RWPE2 (cell line): ENCODE data around the gene SYNPR.

ENCODE experiments used
- ATAC-seq: fragments of 200-7000 bp; cut with Tn5 transposase; 3 replicates; pipeline ENCODE4 v1.9.1; 2021; ENCODE audit warnings: low read depth
- DNase-seq: peaks from one replicate; pipeline ENCODE4 v3.0.0-alpha.2; 2020; ENCODE audit warnings: low spot score
- H3K27ac ChIP-seq: fragments of 450-650 bp; 2 replicates; pipeline ENCODE4 v1.5.1; 2017; ENCODE audit warnings: mild to moderate bottlenecking; ENCODE audit not compliant: poor library complexity, severe bottlenecking
- H3K27me3 ChIP-seq: fragments of 250-450 bp; sonication (Bioruptor Pico); 2 replicates; pipeline ENCODE4 v1.5.1; 2021; ENCODE audit warnings: mild to moderate bottlenecking, moderate library complexity; ENCODE audit not compliant: insufficient read depth, poor library complexity, severe bottlenecking
- H3K36me3 ChIP-seq: fragments of 250-450 bp; sonication (Bioruptor Pico); 2 replicates; pipeline ENCODE4 v1.5.1; 2020; ENCODE audit warnings: low read depth, mild to moderate bottlenecking, moderate library complexity
- H3K4me1 ChIP-seq: fragments of 250-450 bp; sonication (Bioruptor Pico); 2 replicates; pipeline ENCODE4 v1.5.1; 2021; ENCODE audit warnings: mild to moderate bottlenecking, moderate library complexity; ENCODE audit not compliant: insufficient read depth, poor library complexity, severe bottlenecking
- H3K4me3 ChIP-seq: fragments of 250-450 bp; sonication (Bioruptor Pico); 2 replicates; pipeline ENCODE4 v1.5.1; 2021; ENCODE audit warnings: mild to moderate bottlenecking, moderate library complexity; ENCODE audit not compliant: severe bottlenecking
- H3K9me3 ChIP-seq: fragments of 250-450 bp; sonication (Bioruptor Pico); 2 replicates; pipeline ENCODE4 v1.5.1; 2021; ENCODE audit warnings: mild to moderate bottlenecking, moderate library complexity; ENCODE audit not compliant: severe bottlenecking
- CTCF ChIP-seq: fragments of 450-650 bp; IDR thresholded peaks from one replicate; pipeline ENCODE4 v1.5.1; 2017; ENCODE audit warnings: mild to moderate bottlenecking, moderate library complexity; ENCODE audit not compliant: poor library complexity, severe bottlenecking

Gene SYNPR

GRCh38 chr3:63240381-63240902 lies 37.7 kb upstream of the SYNPR start:
- H3K36me3 ChIP-seq: no peaks in the 10 kb centered on the region
- no peaks in the 10 kb centered on the region for H3K9me3 ChIP-seq
- no peak overlapping the region for H3K4me3 ChIP-seq
- ATAC-seq: no peak
- no peaks in the 10 kb centered on the region for H3K4me1 ChIP-seq
- H3K27me3 ChIP-seq: no peaks in the 10 kb centered on the region
- no peak for TF ChIP-seq CTCF
- no peak overlapping the region for H3K27ac ChIP-seq
- DNase-seq: no peak

GRCh38 chr3:63242124-63242523 lies 36.0 kb upstream of the SYNPR start:
- Histone ChIP-seq H3K27me3 (no peaks in the 10 kb centered on the region), H3K4me3 (no peak overlapping the region), H3K9me3 (no peaks in the 10 kb centered on the region), H3K27ac (no peak overlapping the region), H3K36me3 (no peaks in the 10 kb centered on the region), H3K4me1 (no peaks in the 10 kb centered on the region)
- no peak for TF ChIP-seq CTCF
- DNase-seq (no peak), ATAC-seq (no peak)

- no peak for TF ChIP-seq CTCF
Observed at GRCh38 chr3:63244486-63244885, 33.6 kb upstream of the SYNPR start.

GRCh38 chr3:63245726-63246241 lies 32.3 kb upstream of the SYNPR start:
- Histone ChIP-seq H3K27me3 (peaks cover 3% of the 10 kb centered on the region), H3K4me1 (no peaks in the 10 kb centered on the region), H3K9me3 (no peaks in the 10 kb centered on the region), H3K36me3 (no peaks in the 10 kb centered on the region), H3K27ac (no peak overlapping the region), H3K4me3 (no peak overlapping the region)
- peak; percentile 18 for TF ChIP-seq CTCF
- no peak for ATAC-seq
- no peak for DNase-seq

More at GRCh38 chr3:63244486-63244885, 33.6 kb upstream of the SYNPR start:
- no peak for DNase-seq
- Histone ChIP-seq H3K27ac (no peak overlapping the region), H3K36me3 (no peaks in the 10 kb centered on the region), H3K27me3 (peaks cover 3% of the 10 kb centered on the region), H3K9me3 (no peaks in the 10 kb centered on the region), H3K4me3 (no peak overlapping the region), H3K4me1 (no peaks in the 10 kb centered on the region)
- ATAC-seq: no peak

- Histone ChIP-seq H3K27me3 (peaks cover 3% of the 10 kb centered on the region), H3K27ac (no peak overlapping the region)
Observed at GRCh38 chr3:63248015-63248414, 30.1 kb upstream of the SYNPR start.

More at GRCh38 chr3:63248015-63248414, 30.1 kb upstream of the SYNPR start:
- no peaks in the 10 kb centered on the region for H3K36me3 ChIP-seq
- DNase-seq (no peak), ATAC-seq (no peak)
- no peak overlapping the region for H3K4me3 ChIP-seq
- TF ChIP-seq CTCF: no peak
- no peaks in the 10 kb centered on the region for H3K4me1 ChIP-seq
- no peaks in the 10 kb centered on the region for H3K9me3 ChIP-seq
